ENCODE data around the gene C6. TPM values are rescaled to one million over a fixed set of nuclear protein-coding genes. Genes with fewer than 3 reads are reported as not detected.
A peak's percentile ranks its signal among the peaks of the same experiment; 100 is the strongest.

Gene C6
- total and polyA plus RNA-seq, 2 experiments from 2014 or later, result not detected

- no peaks in the 10 kb centered on the region for H4K20me1 ChIP-seq (ENCODE audit: insufficient read depth)
- no peak overlapping the region for H3K4me2 ChIP-seq (ENCODE audit: unreplicated experiment)
- in situ Hi-C loops (cut with MboI), result no loop called here
- H3K79me2 ChIP-seq (ENCODE audit: insufficient read depth), result no peaks in the 10 kb centered on the region
- no peaks in the 10 kb centered on the region for H3K9me2 ChIP-seq (ENCODE audit: insufficient read depth)
- H3K36me3 ChIP-seq (ENCODE audit: low read depth), result no peaks in the 10 kb centered on the region
- no peaks in the 10 kb centered on the region for H3K9me3 ChIP-seq (ENCODE audit: low read depth)
- H3K27ac ChIP-seq, result no peak overlapping the region
- TF ChIP-seq EZH2phosphoT487 (IDR thresholded peaks at IDR 0.05; ENCODE audit: insufficient read depth, low read depth), result no peak
- TF ChIP-seq EZH2 (IDR thresholded peaks at IDR 0.05; ENCODE audit: insufficient read depth, poor library complexity, severe bottlenecking), result no peak
- DNase-seq, result no peak
- no peaks in the 10 kb centered on the region; the same call in 1 of the 2 replicates for H3K27me3 ChIP-seq (replicated peaks; ENCODE audit: insufficient read depth)
- H3K4me1 ChIP-seq (ENCODE audit: insufficient read depth), result peaks cover 21% of the 10 kb centered on the region
- H3K9ac ChIP-seq, result no peak overlapping the region
- no peak overlapping the region for H2AFZ ChIP-seq
- no peak overlapping the region for H3K4me3 ChIP-seq
- no peaks in the 10 kb centered on the region; the same call in 1 of the 2 replicates for H3F3A ChIP-seq (ENCODE audit: insufficient read depth)
- WGBS, 2 experiments (ENCODE audit: low coverage in 1 of 2, low lambda C conversion rate in 2 of 2, missing lambda C conversion rate in 2 of 2), result 16 to 25% methylated on average over 5 of the region's 5 CpGs
These were observed 55.9 kb downstream of the C6 start for GRCh38 chr5:41157272-41157894.

- in situ Hi-C loops (cut with MboI), result no loop called here
- no peaks in the 10 kb centered on the region; the same call in 1 of the 2 replicates for H3F3A ChIP-seq (ENCODE audit: insufficient read depth)
- H3K4me3 ChIP-seq, result no peak overlapping the region
- H3K27ac ChIP-seq, result no peak overlapping the region
- H3K9me3 ChIP-seq (ENCODE audit: low read depth), result no peaks in the 10 kb centered on the region
- peaks cover 14% of the 10 kb centered on the region for H3K4me1 ChIP-seq (ENCODE audit: insufficient read depth)
- H3K79me2 ChIP-seq (ENCODE audit: insufficient read depth), result no peaks in the 10 kb centered on the region
- no peaks in the 10 kb centered on the region for H4K20me1 ChIP-seq (ENCODE audit: insufficient read depth)
- H3K9me2 ChIP-seq (ENCODE audit: insufficient read depth), result no peaks in the 10 kb centered on the region
- TF ChIP-seq EZH2 (IDR thresholded peaks at IDR 0.05; ENCODE audit: insufficient read depth, poor library complexity, severe bottlenecking) (no peak), EZH2phosphoT487 (IDR thresholded peaks at IDR 0.05; ENCODE audit: insufficient read depth, low read depth) (no peak)
- H3K9ac ChIP-seq, result no peak overlapping the region
- no peaks in the 10 kb centered on the region; the same call in 1 of the 2 replicates for H3K27me3 ChIP-seq (replicated peaks; ENCODE audit: insufficient read depth)
- peak; percentile 43 for DNase-seq
- no peak overlapping the region for H3K4me2 ChIP-seq (ENCODE audit: unreplicated experiment)
- no peaks in the 10 kb centered on the region for H3K36me3 ChIP-seq (ENCODE audit: low read depth)
- no peak overlapping the region for H2AFZ ChIP-seq
These were observed 56.6 kb downstream of the C6 start for GRCh38 chr5:41156739-41157138.

- H3K27me3 ChIP-seq (replicated peaks; ENCODE audit: insufficient read depth), result no peaks in the 10 kb centered on the region; the same call in 1 of the 2 replicates
- H4K20me1 ChIP-seq (ENCODE audit: insufficient read depth), result no peaks in the 10 kb centered on the region
- no peak overlapping the region for H3K27ac ChIP-seq
- H2AFZ ChIP-seq, result no peak overlapping the region
- no peaks in the 10 kb centered on the region for H3K36me3 ChIP-seq (ENCODE audit: low read depth)
- 0 out of 2 replicates have a peak, but pooled peaks cover 3% of the 10 kb centered on the region for H3K4me1 ChIP-seq (ENCODE audit: insufficient read depth)
- H3K4me3 ChIP-seq, result no peak overlapping the region
- H3K79me2 ChIP-seq (ENCODE audit: insufficient read depth), result no peaks in the 10 kb centered on the region
- no peak for TF ChIP-seq EZH2phosphoT487 (IDR thresholded peaks at IDR 0.05; ENCODE audit: insufficient read depth, low read depth)
- TF ChIP-seq EZH2 (IDR thresholded peaks at IDR 0.05; ENCODE audit: insufficient read depth, poor library complexity, severe bottlenecking), result no peak
- WGBS, 2 experiments (ENCODE audit: low coverage in 1 of 2, low lambda C conversion rate in 2 of 2, missing lambda C conversion rate in 2 of 2), result 60 to 62% methylated on average over 3 of the region's 3 CpGs
- no peak overlapping the region for H3K4me2 ChIP-seq (ENCODE audit: unreplicated experiment)
- H3K9ac ChIP-seq, result no peak overlapping the region
- in situ Hi-C loops (cut with MboI), result no loop called here
- no peaks in the 10 kb centered on the region for H3K9me3 ChIP-seq (ENCODE audit: low read depth)
- no peaks in the 10 kb centered on the region for H3F3A ChIP-seq (ENCODE audit: insufficient read depth)
- H3K9me2 ChIP-seq (ENCODE audit: insufficient read depth), result no peaks in the 10 kb centered on the region
- no peak for DNase-seq
These were observed 58.8 kb downstream of the C6 start for GRCh38 chr5:41154491-41154890.

GRCh38 chr5:41151564-41151963 is 61.8 kb downstream of the C6 start:
- TF ChIP-seq EZH2 (IDR thresholded peaks at IDR 0.05; ENCODE audit: insufficient read depth, poor library complexity, severe bottlenecking) (no peak), EZH2phosphoT487 (IDR thresholded peaks at IDR 0.05; ENCODE audit: insufficient read depth, low read depth) (no peak)
- no peaks in the 10 kb centered on the region; the same call in 1 of the 2 replicates for H3K27me3 ChIP-seq (replicated peaks; ENCODE audit: insufficient read depth)
- H3K9ac ChIP-seq, result no peak overlapping the region
- no peaks in the 10 kb centered on the region for H4K20me1 ChIP-seq (ENCODE audit: insufficient read depth)
- no peak overlapping the region for H3K27ac ChIP-seq
- H2AFZ ChIP-seq, result no peak overlapping the region
- H3K79me2 ChIP-seq (ENCODE audit: insufficient read depth), result no peaks in the 10 kb centered on the region
- no peak for DNase-seq
- H3K4me3 ChIP-seq, result no peak overlapping the region
- no peaks in the 10 kb centered on the region for H3K4me1 ChIP-seq (ENCODE audit: insufficient read depth)
- H3K9me2 ChIP-seq (ENCODE audit: insufficient read depth), result no peaks in the 10 kb centered on the region
- in situ Hi-C loops (cut with MboI), result no loop called here
- no peaks in the 10 kb centered on the region for H3F3A ChIP-seq (ENCODE audit: insufficient read depth)
- H3K9me3 ChIP-seq (ENCODE audit: low read depth), result no peaks in the 10 kb centered on the region
- no peak overlapping the region for H3K4me2 ChIP-seq (ENCODE audit: unreplicated experiment)
- 39% methylated on average over 4 of the region's 4 CpGs for WGBS, 2 experiments (ENCODE audit: low coverage in 1 of 2, low lambda C conversion rate in 2 of 2, missing lambda C conversion rate in 2 of 2)
- H3K36me3 ChIP-seq (ENCODE audit: low read depth), result no peaks in the 10 kb centered on the region

Measured in GM23248 (cell line).